Gastrocnemius medialis (tissue), 4 donors: ENCODE measurements around the gene DNAL1. TPM values are rescaled to one million over a fixed set of nuclear protein-coding genes. Genes with fewer than 3 reads are reported as not detected.

ENCODE experiments used
- ATAC-seq, 2 donors: fragments of 150-250 bp; one replicate each; pipeline ENCODE4 v1.9.1; 2016
- DNase-seq, 2 donors: peaks; one replicate each; pipeline ENCODE4 v3.0.0-alpha.2; 2019
- H3K27ac ChIP-seq, 4 donors: fragments of 200-600 bp; sonication (generic); 1 replicate in 1 of 4; 2 replicates in 3 of 4; pipeline ENCODE4 v1.5.1; 2016 to 2018; ENCODE audit warnings: mild to moderate bottlenecking in 2 of 4, moderate library complexity in 1 of 4
- H3K27me3 ChIP-seq, 3 donors: fragments of 200-600 bp; sonication (generic) in 2 of 3; 1 replicate in 1 of 3; 2 replicates in 2 of 3; pipeline versions ENCODE4 v1.5.1 to v1.6.0; 2016 to 2019; ENCODE audit warnings: mild to moderate bottlenecking in 1 of 3, moderate library complexity in 1 of 3
- H3K36me3 ChIP-seq, 2 donors: fragments of 200-600 bp; sonication (generic) in 1 of 2; one replicate each; pipeline ENCODE4 v1.5.1; 2017 to 2018
- H3K4me1 ChIP-seq, 2 donors: fragments of 200-600 bp; sonication (generic) in 1 of 2; one replicate each; pipeline ENCODE4 v1.5.1; 2016 to 2017; ENCODE audit warnings: mild to moderate bottlenecking in 2 of 2
- H3K4me3 ChIP-seq, 4 donors: fragments of 200-600 bp; sonication (generic) in 3 of 4; 1 replicate in 1 of 4; 2 replicates in 3 of 4; pipeline ENCODE4 v1.5.1; 2016 to 2019; ENCODE audit warnings: mild to moderate bottlenecking in 2 of 4
- H3K9me3 ChIP-seq, 3 donors: fragments of 200-600 bp; sonication (generic) in 2 of 3; 1 replicate in 1 of 3; 2 replicates in 2 of 3; pipeline ENCODE4 v1.5.1; 2016 to 2019
- POLR2A ChIP-seq, 2 donors: fragments of 450-650 bp; IDR thresholded peaks; one replicate each; pipeline ENCODE4 v1.6.1; 2017; ENCODE audit warnings: antibody characterized with exemption in 2 of 2, mild to moderate bottlenecking in 2 of 2, moderate library complexity in 2 of 2
- in situ Hi-C, 4 donors: fragments of 200-750 bp; cut with MboI; loops; one replicate each; pipeline versions ENCODE4 v1.15.0 to v1.8.0; 2017; ENCODE audit warnings: low sequenced_read_pairs in 4 of 4
- intact Hi-C: fragments of 100-400 bp; cut with DNase I; formaldehyde crosslinking; loops from one replicate; pipeline ENCODE4 v1.15.1; 2023; ENCODE audit warnings: low total_unique reads
- total RNA-seq, 4 donors: library from RNA; depleted of rRNA; stranded (reverse); fragments of >200 nt; gene quantifications; one replicate each; pipeline versions ENCODE4 v1.1.0 to v1.2.3, GENCODE V29; 2016
- TF ChIP-seq, protein P1 (sequence below), 5 experiments: fragments of 450-650 bp in 3 of 5; fragments of 200-600 bp in 2 of 5; sonication (generic) in 2 of 5; IDR thresholded peaks in 4 of 5; conservative IDR thresholded peaks in 1 of 5; 1 replicate in 4 of 5; 2 replicates in 1 of 5; pipeline ENCODE4 v1.5.1; 2016 to 2019; ENCODE audit warnings: antibody characterized with exemption in 5 of 5, mild to moderate bottlenecking in 3 of 5, moderate library complexity in 3 of 5

Gene DNAL1
- total RNA-seq, 4 donors from 2014 or later = 6.4 to 8.2 (median 7.7) TPM

DNA sequence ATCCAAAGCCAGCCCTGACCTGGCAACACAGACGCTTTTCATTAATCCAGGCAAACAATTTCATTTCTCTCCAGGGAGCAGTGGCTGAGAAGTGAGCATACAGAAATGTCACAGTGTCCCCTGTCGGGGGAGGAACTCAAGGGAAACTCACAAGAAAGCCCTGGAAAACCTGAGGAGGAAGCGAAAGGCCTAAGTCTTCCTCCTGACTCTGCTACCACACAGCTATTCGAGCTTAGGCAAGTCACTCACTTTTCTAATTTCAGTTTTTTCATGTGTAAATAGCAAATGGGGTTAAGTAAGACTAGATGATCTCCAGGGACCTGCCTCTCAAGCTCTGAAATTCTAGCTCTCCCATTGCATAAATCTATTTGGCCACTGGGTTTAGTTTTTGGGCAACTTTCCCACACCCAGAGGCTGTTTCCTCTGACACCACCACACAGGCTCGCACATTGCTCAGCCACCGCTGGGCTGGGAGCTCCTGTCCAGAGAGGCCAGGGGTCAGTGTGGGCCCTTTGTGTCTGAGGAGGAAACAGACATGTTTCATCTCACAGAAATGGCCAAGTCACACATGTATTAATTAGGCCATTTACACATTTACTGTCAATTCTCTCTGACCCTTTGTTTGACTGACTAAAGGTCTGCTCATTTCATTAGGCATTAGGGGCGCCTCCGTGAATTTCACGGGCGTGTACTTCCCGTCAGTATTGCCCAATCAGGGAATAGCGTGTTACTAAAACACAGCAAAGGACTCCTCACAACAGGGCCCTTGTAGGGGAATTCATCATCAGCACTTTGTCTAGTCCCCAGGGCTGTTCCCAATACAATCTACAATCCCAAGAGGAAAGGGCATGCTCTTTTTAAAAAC is 79.2 kb downstream of the DNAL1 start:
- Histone ChIP-seq H3K27ac (peak overlapping the region; percentile 89 to 95 (median 93)), H3K9me3 (no peaks in the 10 kb centered on the region), H3K36me3 (peaks cover 0 to 44% of the 10 kb centered on the region in 2 donors), H3K27me3 (no peaks in the 10 kb centered on the region), H3K4me1 (peaks cover 56 to 57% of the 10 kb centered on the region in 2 donors), H3K4me3 (peak overlapping the region; percentile 21 to 43 (median 29))
- peak; percentile 89 to 93 for DNase-seq
- intact Hi-C loops (loop anchor here (2.0 to 10.0 kb wide), 5 partner anchors 63 to 361 kb away; partner anchors contain the start of genes ACOT2, ALDH6A1, BBOF1 and COQ6), in situ Hi-C loops (loop anchor here in 1 of 4 donors (10.0 kb wide), 2 partner anchors 61 to 89 kb away; no protein-coding TSS in a partner anchor)
- TF ChIP-seq, protein P1, sequence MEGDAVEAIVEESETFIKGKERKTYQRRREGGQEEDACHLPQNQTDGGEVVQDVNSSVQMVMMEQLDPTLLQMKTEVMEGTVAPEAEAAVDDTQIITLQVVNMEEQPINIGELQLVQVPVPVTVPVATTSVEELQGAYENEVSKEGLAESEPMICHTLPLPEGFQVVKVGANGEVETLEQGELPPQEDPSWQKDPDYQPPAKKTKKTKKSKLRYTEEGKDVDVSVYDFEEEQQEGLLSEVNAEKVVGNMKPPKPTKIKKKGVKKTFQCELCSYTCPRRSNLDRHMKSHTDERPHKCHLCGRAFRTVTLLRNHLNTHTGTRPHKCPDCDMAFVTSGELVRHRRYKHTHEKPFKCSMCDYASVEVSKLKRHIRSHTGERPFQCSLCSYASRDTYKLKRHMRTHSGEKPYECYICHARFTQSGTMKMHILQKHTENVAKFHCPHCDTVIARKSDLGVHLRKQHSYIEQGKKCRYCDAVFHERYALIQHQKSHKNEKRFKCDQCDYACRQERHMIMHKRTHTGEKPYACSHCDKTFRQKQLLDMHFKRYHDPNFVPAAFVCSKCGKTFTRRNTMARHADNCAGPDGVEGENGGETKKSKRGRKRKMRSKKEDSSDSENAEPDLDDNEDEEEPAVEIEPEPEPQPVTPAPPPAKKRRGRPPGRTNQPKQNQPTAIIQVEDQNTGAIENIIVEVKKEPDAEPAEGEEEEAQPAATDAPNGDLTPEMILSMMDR (IDR thresholded peaks at IDR 0.05 in 4 of 5, conservative IDR thresholded peaks at IDR 0.05 in 1 of 5) = peak in 3 of 5 experiments; percentile 17 to 42 (median 29)
- peak; percentile 85 to 87 for TF ChIP-seq POLR2A (IDR thresholded peaks at IDR 0.05)
- ATAC-seq = peak; percentile 80 to 81

DNA sequence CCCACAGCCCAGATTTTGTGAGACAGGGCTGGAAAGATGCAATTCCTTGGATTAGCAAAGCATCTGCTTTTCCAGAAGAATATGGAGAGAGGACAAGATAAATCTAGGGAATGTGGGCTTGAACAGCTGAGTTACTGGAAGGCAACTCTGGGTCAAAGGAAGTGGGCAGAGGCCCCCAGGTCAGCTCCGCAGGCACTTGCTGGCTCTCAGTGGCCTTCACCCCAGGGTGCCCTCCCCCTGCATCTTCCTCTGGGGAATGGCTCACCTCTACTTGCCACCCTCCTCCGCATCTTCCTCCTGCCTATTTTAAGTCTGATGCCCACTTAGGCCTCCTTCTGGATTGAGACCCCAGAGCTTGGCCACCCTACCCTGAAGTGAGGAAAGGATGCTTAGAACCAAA is 79.9 kb downstream of the DNAL1 start:
- Histone ChIP-seq H3K4me3 (peak overlapping the region in 2 of 4 donors; percentile 4 to 35), H3K4me1 (peaks cover 57 to 61% of the 10 kb centered on the region in 2 donors), H3K36me3 (peaks cover 0 to 45% of the 10 kb centered on the region in 2 donors), H3K27ac (peak overlapping the region; percentile 89 to 95 (median 93)), H3K9me3 (no peaks in the 10 kb centered on the region), H3K27me3 (no peaks in the 10 kb centered on the region)
- in situ Hi-C loops = loop anchor here in 2 of 4 donors (5.0 to 10.0 kb wide), 3 partner anchors 60 to 103 kb away; no protein-coding TSS in a partner anchor
- no peak for TF ChIP-seq POLR2A (IDR thresholded peaks at IDR 0.05)
- TF ChIP-seq, protein P1 (IDR thresholded peaks at IDR 0.05 in 4 of 5, conservative IDR thresholded peaks at IDR 0.05 in 1 of 5) = no peak
- no peak for ATAC-seq
- no peak for DNase-seq
- intact Hi-C loops = loop anchor here (2.0 to 10.0 kb wide), 6 partner anchors 62 to 360 kb away; partner anchors contain the start of genes ACOT2, ALDH6A1, BBOF1 and COQ6

DNA sequence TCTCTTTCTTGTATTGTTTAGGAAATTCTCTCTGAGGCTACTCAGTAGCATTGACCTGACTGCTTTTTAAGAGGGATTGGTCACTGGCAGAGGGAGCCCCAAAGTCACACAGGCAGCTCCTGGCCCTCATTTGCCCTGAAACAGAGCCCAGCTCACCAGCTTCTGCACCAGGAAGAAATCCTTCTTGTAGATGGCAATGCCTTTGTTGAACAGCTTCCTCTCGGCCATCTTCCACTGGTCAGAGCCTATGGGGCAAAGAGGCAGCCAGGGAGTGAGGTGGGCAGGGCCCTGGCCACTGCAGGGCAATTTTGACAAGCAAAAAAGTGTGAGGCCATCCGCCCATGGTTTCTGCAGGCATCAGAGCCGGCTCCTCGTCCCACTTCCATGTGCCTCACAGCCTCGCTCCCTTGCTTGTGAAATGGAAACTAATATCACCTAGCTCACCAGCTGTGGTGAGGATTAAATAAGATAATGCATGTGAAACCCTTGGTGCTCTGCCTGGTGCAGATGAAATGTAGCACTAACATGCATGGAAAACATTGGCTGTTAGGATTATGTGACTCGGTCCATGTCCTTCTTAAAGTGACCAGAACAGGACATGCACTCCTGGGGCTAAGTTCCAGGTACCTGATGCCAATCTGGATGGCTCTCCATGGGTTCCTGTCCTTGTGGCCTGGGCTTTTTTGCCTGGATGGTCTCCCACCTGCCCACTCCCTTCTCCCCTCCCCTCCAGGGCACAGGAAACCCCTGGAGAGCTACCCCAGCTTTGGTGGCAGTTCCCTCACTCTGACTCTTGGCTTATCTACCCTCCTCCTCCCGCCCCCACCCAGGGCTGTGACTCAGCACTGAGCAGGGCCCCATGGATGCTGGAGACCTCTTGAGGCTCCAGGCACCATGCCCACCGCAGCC is 80.6 kb downstream of the DNAL1 start:
- no peaks in the 10 kb centered on the region for H3K9me3 ChIP-seq
- H3K4me1 ChIP-seq = peaks cover 57 to 61% of the 10 kb centered on the region in 2 donors
- intact Hi-C loops (loop anchor here (2.0 to 10.0 kb wide), 5 partner anchors 61 to 359 kb away; partner anchors contain the start of genes ALDH6A1, BBOF1, COQ6 and ENTPD5), in situ Hi-C loops (loop anchor here in 2 of 4 donors (5.0 to 10.0 kb wide), 3 partner anchors 59 to 102 kb away; no protein-coding TSS in a partner anchor)
- ATAC-seq (peak; percentile 66 to 71), DNase-seq (peak; percentile 66 to 80)
- peaks cover 0 to 45% of the 10 kb centered on the region in 2 donors for H3K36me3 ChIP-seq
- peak overlapping the region in 1 of 4 donors; percentile 35 for H3K4me3 ChIP-seq
- no peaks in the 10 kb centered on the region for H3K27me3 ChIP-seq
- H3K27ac ChIP-seq = peak overlapping the region; percentile 89 to 95 (median 93)
- TF ChIP-seq, protein P1 (IDR thresholded peaks at IDR 0.05 in 4 of 5, conservative IDR thresholded peaks at IDR 0.05 in 1 of 5) = peak in 1 of 5 experiments; percentile 11
- TF ChIP-seq POLR2A (IDR thresholded peaks at IDR 0.05) = peak in 1 of 2 donors; percentile 46
